IPS DF 6.9 (cell line): ENCODE results near the gene SLC8A2.

ENCODE experiments used
- DNase-seq: peaks from one replicate; pipeline ENCODE4 v3.0.0-alpha.2; 2013; ENCODE audit warnings: low read depth, low spot score
- H3K27ac ChIP-seq: one replicate; pipeline ENCODE4 v1.5.1; 2013; ENCODE audit warnings: low read length, control low read depth
- H3K27me3 ChIP-seq: 2 replicates; pipeline ENCODE4 v1.6.1; 2013; ENCODE audit warnings: mild to moderate bottlenecking, low read length; ENCODE audit not compliant: control insufficient read depth, insufficient read depth
- H3K36me3 ChIP-seq: 2 replicates; pipeline ENCODE4 v1.6.1; 2013; ENCODE audit warnings: low read length; ENCODE audit not compliant: control insufficient read depth, insufficient read depth
- H3K4me1 ChIP-seq: 2 replicates; pipeline ENCODE4 v1.6.1; 2013; ENCODE audit warnings: low read length; ENCODE audit not compliant: control insufficient read depth, insufficient read depth
- H3K4me3 ChIP-seq: 2 replicates; pipeline ENCODE4 v1.5.1; 2013; ENCODE audit warnings: mild to moderate bottlenecking, low read length
- H3K9me3 ChIP-seq: 2 replicates; pipeline ENCODE4 v1.6.1; 2013; ENCODE audit warnings: low read length, inconsistent platforms; ENCODE audit not compliant: control insufficient read depth, insufficient read depth
- WGBS: extraction: QIAGEN DNeasy Blood & Tissue Kit; methylation state at CpG from one replicate; pipeline ENCODE4 v1.1.7; 2013; ENCODE audit warnings: mixed read lengths, missing lambda C conversion rate; ENCODE audit not compliant: insufficient read length, insufficient coverage; 5-methylcytosine and 5-hydroxymethylcytosine counted together

The SLC8A2 gene

DNA sequence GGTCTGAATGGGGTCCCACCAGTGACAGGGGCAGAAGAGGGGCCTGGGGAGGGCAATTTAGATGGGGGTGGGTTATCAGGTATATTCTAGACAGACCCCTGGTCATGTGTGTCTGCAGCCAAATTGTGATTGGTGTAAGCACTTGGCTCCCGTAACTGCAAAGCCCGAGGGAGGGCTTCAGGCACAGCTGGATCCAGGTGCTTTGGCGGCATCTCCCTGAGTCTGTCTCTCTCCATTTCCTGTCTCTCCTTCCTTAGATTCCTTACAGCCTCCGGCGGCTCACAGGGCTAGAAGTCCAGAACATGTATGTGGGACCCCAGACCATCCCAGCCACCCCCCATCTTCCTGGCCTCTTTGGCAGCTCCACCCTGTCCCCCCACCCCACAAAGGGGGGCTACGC lies 91.1 kb downstream of the SLC8A2 start:
- WGBS, result no CpG with 5 or more reads among the region's 6 CpGs
- H3K27me3 ChIP-seq, result no peaks in the 10 kb centered on the region
- H3K4me1 ChIP-seq, result no peaks in the 10 kb centered on the region
- no peak for DNase-seq
- no peaks in the 10 kb centered on the region for H3K9me3 ChIP-seq
- H3K27ac ChIP-seq, result no peak overlapping the region
- peaks cover 52% of the 10 kb centered on the region for H3K36me3 ChIP-seq
- H3K4me3 ChIP-seq, result no peak overlapping the region

DNA sequence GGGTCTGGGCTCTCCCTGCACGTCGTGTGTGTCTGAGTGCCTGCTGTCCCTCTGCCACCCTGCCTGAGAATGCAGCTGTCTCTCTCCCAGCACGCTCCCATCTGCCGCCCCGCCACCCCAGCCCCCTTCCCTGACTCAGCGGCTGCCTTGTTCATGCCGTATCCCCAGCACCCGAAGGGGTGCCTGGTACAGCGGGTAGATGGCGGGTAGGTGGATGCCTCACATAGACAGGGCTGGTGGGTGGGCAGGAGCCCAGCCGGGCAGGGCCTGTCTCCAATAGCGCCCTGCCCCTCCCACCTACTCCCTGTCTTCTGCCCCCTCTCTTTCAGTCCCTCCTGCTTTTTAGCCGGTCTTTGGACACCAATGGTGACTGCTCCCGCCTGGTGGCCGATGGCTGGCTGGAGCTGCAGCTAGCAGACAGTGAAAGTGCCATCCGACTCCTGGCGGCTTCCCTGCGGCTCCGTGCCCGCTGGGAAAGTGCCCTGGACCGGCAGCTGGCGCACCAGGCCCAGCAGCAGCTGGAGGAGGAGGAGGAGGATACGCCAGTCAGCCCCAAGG lies 92.2 kb downstream of the SLC8A2 start:
- Histone ChIP-seq H3K27ac (no peak overlapping the region), H3K36me3 (peaks cover 62% of the 10 kb centered on the region), H3K27me3 (no peaks in the 10 kb centered on the region), H3K4me3 (no peak overlapping the region), H3K9me3 (no peaks in the 10 kb centered on the region), H3K4me1 (no peaks in the 10 kb centered on the region)
- no CpG with 5 or more reads among the region's 23 CpGs for WGBS
- DNase-seq, result no peak

DNA sequence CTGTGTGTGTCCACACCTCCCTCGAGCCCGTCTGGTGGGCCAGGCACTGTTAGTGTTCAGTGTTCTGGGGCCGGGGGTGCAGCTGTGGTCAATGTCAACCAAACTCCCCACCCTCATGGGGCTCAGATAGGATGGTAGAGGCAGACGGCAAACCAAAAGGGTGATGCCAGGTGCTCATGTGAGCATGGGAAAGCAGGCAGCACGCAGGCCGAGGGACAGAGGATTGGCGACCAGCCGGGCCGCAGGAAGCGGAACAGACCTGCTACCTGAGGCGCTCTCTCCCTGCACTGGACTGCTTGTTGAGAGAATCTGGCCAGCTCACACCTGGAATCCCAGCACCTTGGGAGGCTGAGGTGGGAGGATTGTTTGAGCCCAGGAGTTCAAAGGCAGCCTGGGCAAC lies 93.4 kb downstream of the SLC8A2 start:
- no peak for DNase-seq
- Histone ChIP-seq H3K4me3 (no peak overlapping the region), H3K27me3 (no peaks in the 10 kb centered on the region), H3K27ac (no peak overlapping the region), H3K4me1 (no peaks in the 10 kb centered on the region), H3K36me3 (peaks cover 70% of the 10 kb centered on the region), H3K9me3 (no peaks in the 10 kb centered on the region)
- WGBS, result no CpG with 5 or more reads among the region's 11 CpGs
